Mesenchymal stem cell (in vitro differentiated cells and primary cell): ENCODE data around the gene POU6F1.
"Not testable (repeated sequence)": the region's sequence is repeated elsewhere in the genome, so short reads cannot be mapped to it uniquely, and the experiment has no call there.

ENCODE experiments used
- DNase-seq: peaks from one replicate; pipeline ENCODE4 v3.0.0-alpha.2; 2013
- H2AFZ ChIP-seq: one replicate; pipeline ENCODE4 v1.6.1; 2013; ENCODE audit warnings: low read depth, mild to moderate bottlenecking, control low read depth, inconsistent platforms, low read length, moderate library complexity
- H2AK5ac ChIP-seq: 2 replicates; pipeline ENCODE4 v1.6.1; 2013; ENCODE audit warnings: low read length, moderate library complexity, mild to moderate bottlenecking, inconsistent platforms; ENCODE audit not compliant: severe bottlenecking
- H2BK120ac ChIP-seq: one replicate; pipeline ENCODE4 v1.6.1; 2013; ENCODE audit warnings: low read depth, mild to moderate bottlenecking, inconsistent platforms, low read length, moderate library complexity
- H2BK12ac ChIP-seq, 2 experiments: one replicate each; pipeline ENCODE4 v1.6.1; 2013; ENCODE audit warnings: inconsistent platforms in 2 of 2, low read length in 2 of 2, mild to moderate bottlenecking in 2 of 2, moderate library complexity in 2 of 2, control low read depth in 1 of 2
- H2BK15ac ChIP-seq: one replicate; pipeline ENCODE4 v1.6.1; 2013; ENCODE audit warnings: mild to moderate bottlenecking, low read depth, inconsistent platforms; ENCODE audit not compliant: poor library complexity, severe bottlenecking
- H2BK5ac ChIP-seq: 2 replicates; pipeline ENCODE4 v1.6.1; 2013; ENCODE audit warnings: low read depth, mild to moderate bottlenecking, low read length, control low read depth, inconsistent platforms; ENCODE audit not compliant: poor library complexity, severe bottlenecking
- H3K14ac ChIP-seq, 2 experiments: one replicate each; pipeline ENCODE4 v1.6.1; 2013; ENCODE audit warnings: inconsistent platforms in 2 of 2, low read length in 2 of 2, control low read depth in 1 of 2, mild to moderate bottlenecking in 1 of 2, moderate library complexity in 1 of 2
- H3K18ac ChIP-seq, 2 experiments: one replicate each; pipeline ENCODE4 v1.6.1; 2013; ENCODE audit warnings: inconsistent platforms in 2 of 2, low read length in 2 of 2, control low read depth in 1 of 2, low read depth in 1 of 2, mild to moderate bottlenecking in 1 of 2
- H3K23ac ChIP-seq, 2 experiments: one replicate each; pipeline ENCODE4 v1.6.1; 2013; ENCODE audit warnings: inconsistent platforms in 2 of 2, low read length in 2 of 2, mild to moderate bottlenecking in 2 of 2, moderate library complexity in 2 of 2, control low read depth in 1 of 2
- H3K27ac ChIP-seq: 2 replicates; pipeline ENCODE4 v1.5.1; 2013; ENCODE audit warnings: mild to moderate bottlenecking, moderate library complexity, low read length, control low read depth, inconsistent platforms; ENCODE audit not compliant: poor library complexity, severe bottlenecking
- H3K27me3 ChIP-seq, 2 experiments: 2 replicates each; pipeline versions ENCODE4 v1.6.1 to v1.7.0; 2013; ENCODE audit warnings: low read length in 2 of 2, mild to moderate bottlenecking in 2 of 2, moderate library complexity in 2 of 2, control low read depth in 1 of 2, inconsistent platforms in 1 of 2; ENCODE audit not compliant: control insufficient read depth in 1 of 2, insufficient read depth in 1 of 2
- H3K36me3 ChIP-seq, 2 experiments: 2 replicates each; pipeline versions ENCODE4 v1.6.1 to v1.7.0; 2013; ENCODE audit warnings: low read length in 2 of 2, control low read depth in 1 of 2, inconsistent platforms in 1 of 2, low read depth in 1 of 2, mild to moderate bottlenecking in 1 of 2; ENCODE audit not compliant: insufficient read depth in 2 of 2, control insufficient read depth in 1 of 2
- H3K4ac ChIP-seq, 2 experiments: one replicate each; pipeline ENCODE4 v1.6.1; 2013; ENCODE audit warnings: inconsistent platforms in 2 of 2, low read length in 2 of 2, mild to moderate bottlenecking in 2 of 2, moderate library complexity in 2 of 2, control low read depth in 1 of 2, low read depth in 1 of 2
- H3K4me1 ChIP-seq: 2 replicates; pipeline ENCODE4 v1.6.1; 2013; ENCODE audit warnings: low read depth, low read length, control low read depth; ENCODE audit not compliant: control insufficient read depth, insufficient read depth
- H3K4me2 ChIP-seq: 2 replicates; pipeline ENCODE4 v1.6.1; 2013; ENCODE audit warnings: low read length, mild to moderate bottlenecking, inconsistent platforms; ENCODE audit not compliant: poor library complexity, severe bottlenecking
- H3K4me3 ChIP-seq, 2 experiments: 2 replicates each; pipeline versions ENCODE4 v1.5.1 to v1.7.0; 2013; ENCODE audit warnings: low read length in 2 of 2, mild to moderate bottlenecking in 2 of 2, control low read depth in 1 of 2, low read depth in 1 of 2; ENCODE audit not compliant: insufficient read depth in 1 of 2
- H3K79me1 ChIP-seq: replicated peaks from 2 replicates; pipeline ENCODE4 v1.6.1; 2013; ENCODE audit warnings: mild to moderate bottlenecking, control low read depth, low read length, inconsistent platforms; ENCODE audit not compliant: poor library complexity, severe bottlenecking
- H3K9ac ChIP-seq: 2 replicates; pipeline ENCODE4 v1.7.0; 2013; ENCODE audit warnings: mild to moderate bottlenecking, low read length, moderate library complexity
- H3K9me3 ChIP-seq: 2 replicates; pipeline ENCODE4 v1.7.0; 2013; ENCODE audit warnings: mild to moderate bottlenecking, low read length; ENCODE audit not compliant: control insufficient read depth
- H4K8ac ChIP-seq: one replicate; pipeline ENCODE4 v1.6.1; 2013; ENCODE audit warnings: inconsistent platforms, mild to moderate bottlenecking, low read length, moderate library complexity
- H4K91ac ChIP-seq: one replicate; pipeline ENCODE4 v1.6.1; 2013; ENCODE audit warnings: mild to moderate bottlenecking, low read length, inconsistent platforms
- WGBS: methylation state at CpG from one replicate; pipeline ENCODE4 v1.1.7; 2013; ENCODE audit warnings: mixed read lengths; 5-methylcytosine and 5-hydroxymethylcytosine counted together

The POU6F1 gene

GRCh38 chr12:51227962-51228361 lies 10.1 kb upstream of the POU6F1 start:
- H3K23ac ChIP-seq, result no peak overlapping the region
- H3K27me3 ChIP-seq, result no peaks in the 10 kb centered on the region
- no peak overlapping the region for H3K4me2 ChIP-seq
- no peak overlapping the region for H2BK15ac ChIP-seq
- H3K18ac ChIP-seq, result no peak overlapping the region
- no peaks in the 10 kb centered on the region for H3K79me1 ChIP-seq
- no peak overlapping the region for H2AK5ac ChIP-seq
- WGBS, result 100% methylated on average over 1 of the region's 1 CpG
- no peak overlapping the region for H3K4me3 ChIP-seq
- no peak overlapping the region for H3K9ac ChIP-seq
- no peak overlapping the region for H4K91ac ChIP-seq
- H2BK120ac ChIP-seq, result no peak overlapping the region
- no peak overlapping the region for H2AFZ ChIP-seq
- H4K8ac ChIP-seq, result no peak overlapping the region
- no peaks in the 10 kb centered on the region for H3K9me3 ChIP-seq
- no peak overlapping the region for H2BK12ac ChIP-seq
- no peak overlapping the region for H3K14ac ChIP-seq
- no peaks in the 10 kb centered on the region for H3K36me3 ChIP-seq
- no peak overlapping the region for H3K27ac ChIP-seq
- H3K4ac ChIP-seq, result no peak overlapping the region
- no peaks in the 10 kb centered on the region for H3K4me1 ChIP-seq
- H2BK5ac ChIP-seq, result no peak overlapping the region
- no peak for DNase-seq

GRCh38 chr12:51227112-51227511 lies 9.2 kb upstream of the POU6F1 start:
- WGBS, result 79% methylated on average over 4 of the region's 5 CpGs
- H2AK5ac ChIP-seq, H2AFZ ChIP-seq, H3K9me3 ChIP-seq, H2BK12ac ChIP-seq, H4K8ac ChIP-seq, H3K9ac ChIP-seq, H2BK5ac ChIP-seq, H3K4me1 ChIP-seq, H3K4ac ChIP-seq, H3K23ac ChIP-seq, H3K79me1 ChIP-seq, DNase-seq, H3K36me3 ChIP-seq, H3K27me3 ChIP-seq, H3K4me3 ChIP-seq, H3K18ac ChIP-seq, H4K91ac ChIP-seq, H2BK15ac ChIP-seq, H3K4me2 ChIP-seq, H2BK120ac ChIP-seq, H3K27ac ChIP-seq, H3K14ac ChIP-seq: not testable (repeated sequence)

DNA sequence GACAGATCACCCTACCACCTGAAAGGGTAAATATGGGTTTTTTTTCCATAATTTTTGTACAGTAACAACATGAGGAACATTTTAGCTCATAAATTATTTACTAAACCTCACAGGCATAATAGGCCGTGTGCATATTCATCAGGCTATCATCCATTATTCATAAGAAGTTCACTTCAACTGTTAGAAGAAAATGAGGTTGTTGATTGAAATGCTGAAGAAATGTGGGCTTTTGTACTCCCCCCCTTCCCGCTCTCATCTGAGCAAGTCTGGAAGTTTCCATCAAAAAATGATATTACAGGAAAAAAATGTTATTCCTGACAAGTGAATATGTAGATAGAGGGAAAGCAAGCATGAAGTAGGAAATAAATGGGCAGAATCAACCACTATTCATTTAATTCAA lies 7.9 kb upstream of the POU6F1 start:
- Histone ChIP-seq H3K27ac (no peak overlapping the region), H3K18ac (no peak overlapping the region), H2BK120ac (no peak overlapping the region), H3K4ac (no peak overlapping the region), H3K4me1 (no peaks in the 10 kb centered on the region), H3K4me3 (no peak overlapping the region), H3K9ac (no peak overlapping the region), H2BK15ac (no peak overlapping the region), H3K36me3 (no peaks in the 10 kb centered on the region), H3K23ac (no peak overlapping the region), H2BK12ac (no peak overlapping the region), H3K27me3 (no peaks in the 10 kb centered on the region), H3K79me1 (no peaks in the 10 kb centered on the region), H2BK5ac (no peak overlapping the region), H4K91ac (no peak overlapping the region), H4K8ac (no peak overlapping the region), H3K9me3 (no peaks in the 10 kb centered on the region), H3K4me2 (no peak overlapping the region), H2AFZ (no peak overlapping the region), H2AK5ac (no peak overlapping the region), H3K14ac (no peak overlapping the region)
- DNase-seq, result no peak
- WGBS, result no CpG with 5 or more reads among the region's 2 CpGs

DNA sequence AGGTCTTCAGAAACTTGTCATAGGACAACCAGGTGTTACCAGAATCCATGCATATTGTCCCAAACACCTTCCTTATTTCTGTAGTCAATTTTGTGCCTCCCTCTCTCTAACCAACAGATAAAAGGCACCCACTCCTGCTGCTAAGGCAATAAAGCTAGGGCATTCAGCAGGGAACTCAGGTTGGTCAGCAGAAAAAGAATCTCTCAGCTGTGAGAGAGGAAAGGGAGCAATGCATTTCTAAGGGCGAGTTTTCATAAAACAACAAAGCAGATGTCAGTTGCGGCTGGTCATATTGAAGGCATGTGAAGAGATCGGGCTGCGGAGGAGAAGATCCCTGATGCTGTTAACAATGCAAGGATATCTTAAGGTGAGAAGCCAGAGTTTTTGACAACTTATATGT lies 7.4 kb upstream of the POU6F1 start:
- H3K9me3 ChIP-seq, result no peaks in the 10 kb centered on the region
- H3K79me1 ChIP-seq, result no peaks in the 10 kb centered on the region
- H3K18ac ChIP-seq, result no peak overlapping the region
- 88% methylated on average over 4 of the region's 4 CpGs for WGBS
- no peak overlapping the region for H3K4me3 ChIP-seq
- no peak overlapping the region for H4K91ac ChIP-seq
- H2BK120ac ChIP-seq, result no peak overlapping the region
- no peak overlapping the region for H2AK5ac ChIP-seq
- no peak overlapping the region for H3K14ac ChIP-seq
- H3K9ac ChIP-seq, result no peak overlapping the region
- H2AFZ ChIP-seq, result no peak overlapping the region
- H2BK12ac ChIP-seq, result no peak overlapping the region
- H3K4me1 ChIP-seq, result no peaks in the 10 kb centered on the region
- H4K8ac ChIP-seq, result no peak overlapping the region
- no peak overlapping the region for H3K23ac ChIP-seq
- no peak overlapping the region for H2BK15ac ChIP-seq
- H3K4ac ChIP-seq, result no peak overlapping the region
- no peaks in the 10 kb centered on the region for H3K36me3 ChIP-seq
- no peak overlapping the region for H2BK5ac ChIP-seq
- H3K27ac ChIP-seq, result no peak overlapping the region
- DNase-seq, result no peak
- no peaks in the 10 kb centered on the region for H3K27me3 ChIP-seq
- no peak overlapping the region for H3K4me2 ChIP-seq
